Measurements from ENCODE around the gene GPC6. TPM values are rescaled to one million over a fixed set of nuclear protein-coding genes. Genes with fewer than 3 reads are reported as not detected.

The GPC6 gene
- total and polyA plus RNA-seq, 2 experiments from 2014 or later: 14.4 to 20.8 TPM

DNA sequence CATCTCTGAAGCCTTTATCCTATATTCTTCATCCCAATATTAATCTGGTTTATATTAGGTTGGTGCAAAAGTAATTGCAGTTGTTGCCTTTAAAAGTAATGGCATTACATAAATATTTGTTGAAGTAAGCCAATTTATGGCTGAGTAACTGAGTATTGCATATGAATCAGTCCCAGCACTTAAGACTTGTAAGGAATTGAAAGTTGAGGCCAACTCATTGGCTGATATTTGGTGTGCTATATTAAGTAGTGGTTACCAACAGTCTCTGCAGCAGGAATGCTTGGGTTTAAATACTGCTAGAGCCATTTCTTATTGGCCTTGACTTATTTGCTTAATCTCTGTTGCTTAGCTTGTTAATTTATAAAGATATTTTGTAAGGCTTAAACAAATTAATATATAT lies 460.7 kb downstream of the GPC6 start:
- H3K36me3 ChIP-seq (ENCODE audit: low read depth): no peaks in the 10 kb centered on the region
- peak; percentile 51 for DNase-seq
- no peaks in the 10 kb centered on the region for H3K9me2 ChIP-seq (ENCODE audit: insufficient read depth)
- no peak overlapping the region for H3K9ac ChIP-seq
- H4K20me1 ChIP-seq (ENCODE audit: insufficient read depth): no peaks in the 10 kb centered on the region
- H3K79me2 ChIP-seq (ENCODE audit: insufficient read depth): no peaks in the 10 kb centered on the region
- H2AFZ ChIP-seq: no peak overlapping the region
- H3K27ac ChIP-seq: no peak overlapping the region
- no peaks in the 10 kb centered on the region for H3K27me3 ChIP-seq (replicated peaks; ENCODE audit: insufficient read depth)
- TF ChIP-seq EZH2phosphoT487 (IDR thresholded peaks at IDR 0.05; ENCODE audit: insufficient read depth, low read depth) (no peak), EZH2 (IDR thresholded peaks at IDR 0.05; ENCODE audit: insufficient read depth, poor library complexity, severe bottlenecking) (no peak)
- peaks cover 14% of the 10 kb centered on the region; the same call in 1 of the 2 replicates for H3K4me1 ChIP-seq (ENCODE audit: insufficient read depth)
- no peak overlapping the region for H3K4me2 ChIP-seq (ENCODE audit: unreplicated experiment)
- in situ Hi-C loops (cut with MboI): no loop called here
- no peak overlapping the region for H3K4me3 ChIP-seq
- H3K9me3 ChIP-seq (ENCODE audit: low read depth): no peaks in the 10 kb centered on the region
- no peaks in the 10 kb centered on the region for H3F3A ChIP-seq (ENCODE audit: insufficient read depth)

GRCh38 chr13:93689333-93689732 lies 462.7 kb downstream of the GPC6 start:
- Histone ChIP-seq H3F3A (ENCODE audit: insufficient read depth) (no peaks in the 10 kb centered on the region), H3K9ac (no peak overlapping the region), H3K4me3 (no peak overlapping the region), H3K27me3 (replicated peaks; ENCODE audit: insufficient read depth) (no peaks in the 10 kb centered on the region), H3K9me3 (ENCODE audit: low read depth) (no peaks in the 10 kb centered on the region), H3K79me2 (ENCODE audit: insufficient read depth) (no peaks in the 10 kb centered on the region), H3K36me3 (ENCODE audit: low read depth) (no peaks in the 10 kb centered on the region), H4K20me1 (ENCODE audit: insufficient read depth) (no peaks in the 10 kb centered on the region), H3K4me2 (ENCODE audit: unreplicated experiment) (no peak overlapping the region), H3K4me1 (ENCODE audit: insufficient read depth) (peaks cover 14% of the 10 kb centered on the region; the same call in 1 of the 2 replicates), H3K9me2 (ENCODE audit: insufficient read depth) (no peaks in the 10 kb centered on the region), H2AFZ (no peak overlapping the region), H3K27ac (no peak overlapping the region)
- in situ Hi-C loops (cut with MboI): no loop called here
- TF ChIP-seq EZH2phosphoT487 (IDR thresholded peaks at IDR 0.05; ENCODE audit: insufficient read depth, low read depth): no peak
- TF ChIP-seq EZH2 (IDR thresholded peaks at IDR 0.05; ENCODE audit: insufficient read depth, poor library complexity, severe bottlenecking): no peak
- peak; percentile 6 for DNase-seq

DNA sequence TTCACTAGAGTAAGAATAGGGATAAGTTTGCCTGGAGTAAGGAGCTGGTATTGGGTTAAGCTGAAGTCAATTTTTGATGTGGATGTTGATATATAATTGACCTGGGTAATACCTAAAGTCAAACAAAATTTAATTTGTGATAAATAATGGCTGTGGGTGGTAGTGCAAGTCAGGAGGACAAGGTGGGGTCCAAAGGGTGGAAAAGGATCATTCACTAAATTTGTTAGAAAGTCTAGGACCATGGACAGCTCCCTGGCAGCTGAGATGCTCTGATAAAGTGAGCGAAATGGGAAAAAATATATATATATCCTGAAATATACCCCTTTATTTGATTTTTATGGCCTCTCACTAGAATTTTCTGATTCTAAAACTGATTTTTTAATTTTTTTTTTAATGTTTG lies 463.5 kb downstream of the GPC6 start:
- Histone ChIP-seq H3K79me2 (ENCODE audit: insufficient read depth) (no peaks in the 10 kb centered on the region), H3K4me2 (ENCODE audit: unreplicated experiment) (no peak overlapping the region), H3K4me3 (no peak overlapping the region), H3K27me3 (replicated peaks; ENCODE audit: insufficient read depth) (no peaks in the 10 kb centered on the region), H3K27ac (no peak overlapping the region), H3K9me3 (ENCODE audit: low read depth) (no peaks in the 10 kb centered on the region), H2AFZ (no peak overlapping the region), H3F3A (ENCODE audit: insufficient read depth) (no peaks in the 10 kb centered on the region), H3K9me2 (ENCODE audit: insufficient read depth) (no peaks in the 10 kb centered on the region), H3K4me1 (ENCODE audit: insufficient read depth) (peaks cover 14% of the 10 kb centered on the region; the same call in 1 of the 2 replicates), H3K9ac (no peak overlapping the region), H4K20me1 (ENCODE audit: insufficient read depth) (no peaks in the 10 kb centered on the region), H3K36me3 (ENCODE audit: low read depth) (no peaks in the 10 kb centered on the region)
- TF ChIP-seq EZH2phosphoT487 (IDR thresholded peaks at IDR 0.05; ENCODE audit: insufficient read depth, low read depth) (no peak), EZH2 (IDR thresholded peaks at IDR 0.05; ENCODE audit: insufficient read depth, poor library complexity, severe bottlenecking) (no peak)
- 50% methylated on average over 1 of the region's 1 CpG for WGBS, 2 experiments (ENCODE audit: low coverage in 1 of 2, low lambda C conversion rate in 2 of 2, missing lambda C conversion rate in 2 of 2)
- peak; percentile 59 for DNase-seq
- in situ Hi-C loops (cut with MboI): no loop called here

DNA sequence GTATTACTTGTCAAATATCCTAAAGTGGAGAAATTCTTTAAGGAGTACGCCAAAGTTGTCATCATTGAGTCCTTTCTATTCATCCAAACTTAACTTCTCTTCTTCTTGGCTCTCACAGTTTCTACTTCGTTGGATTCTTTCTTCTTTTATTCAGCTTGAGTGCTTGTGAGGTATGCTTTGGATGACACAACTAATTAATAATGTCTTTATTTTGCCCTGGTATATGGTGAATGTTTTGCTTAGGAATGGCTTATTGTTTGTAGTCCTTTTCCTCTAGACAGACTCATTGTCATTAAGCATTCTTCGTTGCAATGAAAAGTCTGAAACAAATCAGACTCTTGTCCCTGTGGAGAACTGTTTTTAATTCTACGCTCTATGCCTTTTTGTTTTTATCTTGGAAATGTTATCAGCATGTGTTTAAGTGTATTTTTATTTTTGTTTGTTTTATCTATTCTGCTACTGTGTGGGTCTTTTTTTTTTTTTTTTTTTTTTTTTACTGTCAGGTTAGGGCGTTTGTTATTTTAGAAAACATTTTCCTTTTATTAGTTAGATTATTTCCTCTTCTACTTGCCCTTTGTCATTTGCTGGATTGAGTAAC lies 471.5 kb downstream of the GPC6 start:
- WGBS, 2 experiments (ENCODE audit: low coverage in 1 of 2, low lambda C conversion rate in 2 of 2, missing lambda C conversion rate in 2 of 2): 65 to 73% methylated on average over 5 of the region's 5 CpGs
- Histone ChIP-seq H3K9me3 (ENCODE audit: low read depth) (no peaks in the 10 kb centered on the region), H3K9ac (no peak overlapping the region), H3K27ac (no peak overlapping the region), H3K4me3 (no peak overlapping the region), H3K9me2 (ENCODE audit: insufficient read depth) (no peaks in the 10 kb centered on the region), H2AFZ (no peak overlapping the region), H3K27me3 (replicated peaks; ENCODE audit: insufficient read depth) (no peaks in the 10 kb centered on the region), H3K79me2 (ENCODE audit: insufficient read depth) (no peaks in the 10 kb centered on the region), H3K36me3 (ENCODE audit: low read depth) (no peaks in the 10 kb centered on the region), H3K4me2 (ENCODE audit: unreplicated experiment) (no peak overlapping the region), H3F3A (ENCODE audit: insufficient read depth) (no peaks in the 10 kb centered on the region), H4K20me1 (ENCODE audit: insufficient read depth) (no peaks in the 10 kb centered on the region), H3K4me1 (ENCODE audit: insufficient read depth) (0 out of 2 replicates have a peak, but pooled peaks cover 6% of the 10 kb centered on the region)
- DNase-seq: no peak
- TF ChIP-seq EZH2phosphoT487 (IDR thresholded peaks at IDR 0.05; ENCODE audit: insufficient read depth, low read depth): no peak
- TF ChIP-seq EZH2 (IDR thresholded peaks at IDR 0.05; ENCODE audit: insufficient read depth, poor library complexity, severe bottlenecking): no peak
- in situ Hi-C loops (cut with MboI): no loop called here

DNA sequence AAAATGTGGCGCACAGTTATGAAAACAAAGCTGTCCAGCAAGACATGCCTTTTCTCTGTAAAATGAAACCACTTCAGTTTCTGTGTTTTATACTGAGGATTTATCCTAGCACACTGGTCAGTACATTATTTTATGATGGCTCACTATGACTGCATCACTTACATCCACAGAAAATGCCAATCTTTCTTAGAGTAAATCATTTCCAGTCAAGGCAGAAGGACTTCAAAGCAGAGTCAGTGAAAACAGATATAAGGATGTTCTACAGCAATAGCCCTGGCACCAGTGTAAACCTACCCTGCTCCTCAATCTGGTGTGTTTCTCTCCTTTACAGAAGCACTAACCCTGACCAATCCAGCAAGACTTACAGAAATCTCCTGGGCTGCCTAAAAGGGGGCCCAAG lies 473.5 kb downstream of the GPC6 start:
- H2AFZ ChIP-seq: no peak overlapping the region
- no peaks in the 10 kb centered on the region for H3K79me2 ChIP-seq (ENCODE audit: insufficient read depth)
- no peak overlapping the region for H3K9ac ChIP-seq
- peak; percentile 11 for DNase-seq
- no peaks in the 10 kb centered on the region for H3K9me2 ChIP-seq (ENCODE audit: insufficient read depth)
- no peaks in the 10 kb centered on the region for H3F3A ChIP-seq (ENCODE audit: insufficient read depth)
- TF ChIP-seq EZH2 (IDR thresholded peaks at IDR 0.05; ENCODE audit: insufficient read depth, poor library complexity, severe bottlenecking) (no peak), EZH2phosphoT487 (IDR thresholded peaks at IDR 0.05; ENCODE audit: insufficient read depth, low read depth) (no peak)
- no peaks in the 10 kb centered on the region for H3K9me3 ChIP-seq (ENCODE audit: low read depth)
- 62 to 68% methylated on average over 1 of the region's 1 CpG for WGBS, 2 experiments (ENCODE audit: low coverage in 1 of 2, low lambda C conversion rate in 2 of 2, missing lambda C conversion rate in 2 of 2)
- 0 out of 2 replicates have a peak, but pooled peaks cover 6% of the 10 kb centered on the region for H3K4me1 ChIP-seq (ENCODE audit: insufficient read depth)
- H3K27ac ChIP-seq: no peak overlapping the region
- H3K4me2 ChIP-seq (ENCODE audit: unreplicated experiment): no peak overlapping the region
- H4K20me1 ChIP-seq (ENCODE audit: insufficient read depth): no peaks in the 10 kb centered on the region
- in situ Hi-C loops (cut with MboI): no loop called here
- no peak overlapping the region for H3K4me3 ChIP-seq
- no peaks in the 10 kb centered on the region for H3K36me3 ChIP-seq (ENCODE audit: low read depth)
- no peaks in the 10 kb centered on the region for H3K27me3 ChIP-seq (replicated peaks; ENCODE audit: insufficient read depth)

All from GM23248 (cell line).